ENCODE results near the gene COQ9.

Gene COQ9

DNA sequence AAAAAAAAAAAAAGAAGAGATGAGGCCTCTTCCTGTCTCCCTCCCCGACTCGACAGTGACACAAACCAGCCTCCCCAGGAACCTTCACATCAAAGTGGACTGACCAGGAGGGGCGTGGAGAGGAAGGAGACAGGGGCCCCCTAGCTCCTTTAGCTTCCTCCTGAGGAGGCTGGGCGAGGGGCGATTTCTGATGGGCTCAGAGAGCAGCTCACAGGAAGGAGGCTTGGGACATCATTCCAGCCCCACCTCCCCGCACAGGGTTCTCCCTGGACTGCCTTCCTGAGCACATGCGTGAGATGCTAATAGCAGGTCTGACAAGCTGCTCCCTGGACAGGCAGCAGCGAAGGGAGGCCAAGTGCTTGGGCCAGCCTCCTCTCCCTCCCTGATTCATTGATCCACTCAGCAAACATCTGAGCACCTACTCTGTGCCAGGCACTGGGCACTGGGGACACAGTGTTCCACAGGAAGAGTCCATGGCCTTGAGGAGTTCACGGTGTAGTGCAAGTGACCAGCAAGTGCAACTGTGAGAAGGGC, 53.4 kb downstream of the COQ9 start:
- no peak overlapping the region for H3K4me3 ChIP-seq (ENCODE audit: low read depth, low read length)
- DNase-seq (ENCODE audit: low read depth) = no peak
- TF ChIP-seq, protein P1, sequence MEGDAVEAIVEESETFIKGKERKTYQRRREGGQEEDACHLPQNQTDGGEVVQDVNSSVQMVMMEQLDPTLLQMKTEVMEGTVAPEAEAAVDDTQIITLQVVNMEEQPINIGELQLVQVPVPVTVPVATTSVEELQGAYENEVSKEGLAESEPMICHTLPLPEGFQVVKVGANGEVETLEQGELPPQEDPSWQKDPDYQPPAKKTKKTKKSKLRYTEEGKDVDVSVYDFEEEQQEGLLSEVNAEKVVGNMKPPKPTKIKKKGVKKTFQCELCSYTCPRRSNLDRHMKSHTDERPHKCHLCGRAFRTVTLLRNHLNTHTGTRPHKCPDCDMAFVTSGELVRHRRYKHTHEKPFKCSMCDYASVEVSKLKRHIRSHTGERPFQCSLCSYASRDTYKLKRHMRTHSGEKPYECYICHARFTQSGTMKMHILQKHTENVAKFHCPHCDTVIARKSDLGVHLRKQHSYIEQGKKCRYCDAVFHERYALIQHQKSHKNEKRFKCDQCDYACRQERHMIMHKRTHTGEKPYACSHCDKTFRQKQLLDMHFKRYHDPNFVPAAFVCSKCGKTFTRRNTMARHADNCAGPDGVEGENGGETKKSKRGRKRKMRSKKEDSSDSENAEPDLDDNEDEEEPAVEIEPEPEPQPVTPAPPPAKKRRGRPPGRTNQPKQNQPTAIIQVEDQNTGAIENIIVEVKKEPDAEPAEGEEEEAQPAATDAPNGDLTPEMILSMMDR (IDR thresholded peaks at IDR 0.05; ENCODE audit: insufficient read depth, low read depth, low read length, missing control alignments) = no peak

DNA sequence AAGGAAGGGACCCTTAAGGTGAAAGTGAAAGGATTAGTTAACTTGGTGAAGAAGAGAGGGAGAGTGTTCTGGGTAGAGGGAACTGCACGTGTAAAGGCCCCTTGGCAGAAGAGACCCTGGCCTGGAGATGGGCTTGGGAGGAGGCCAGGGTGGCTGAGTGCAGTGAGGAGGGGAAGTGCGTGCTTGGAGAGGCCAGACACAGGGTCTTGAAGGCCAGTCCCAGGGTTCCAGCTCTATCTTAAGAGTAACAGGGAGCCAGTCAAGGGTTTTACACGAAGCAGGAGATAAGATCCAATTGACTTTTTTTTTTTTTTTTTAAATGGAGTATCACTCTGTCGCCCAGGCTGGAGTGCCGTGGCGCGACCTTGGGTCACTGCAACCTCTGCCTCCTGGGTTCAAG, 54.2 kb downstream of the COQ9 start:
- TF ChIP-seq, protein P1 (IDR thresholded peaks at IDR 0.05; ENCODE audit: insufficient read depth, low read depth, low read length, missing control alignments) = no peak
- no peak for DNase-seq (ENCODE audit: low read depth)
- H3K4me3 ChIP-seq (ENCODE audit: low read depth, low read length) = no peak overlapping the region

DNA sequence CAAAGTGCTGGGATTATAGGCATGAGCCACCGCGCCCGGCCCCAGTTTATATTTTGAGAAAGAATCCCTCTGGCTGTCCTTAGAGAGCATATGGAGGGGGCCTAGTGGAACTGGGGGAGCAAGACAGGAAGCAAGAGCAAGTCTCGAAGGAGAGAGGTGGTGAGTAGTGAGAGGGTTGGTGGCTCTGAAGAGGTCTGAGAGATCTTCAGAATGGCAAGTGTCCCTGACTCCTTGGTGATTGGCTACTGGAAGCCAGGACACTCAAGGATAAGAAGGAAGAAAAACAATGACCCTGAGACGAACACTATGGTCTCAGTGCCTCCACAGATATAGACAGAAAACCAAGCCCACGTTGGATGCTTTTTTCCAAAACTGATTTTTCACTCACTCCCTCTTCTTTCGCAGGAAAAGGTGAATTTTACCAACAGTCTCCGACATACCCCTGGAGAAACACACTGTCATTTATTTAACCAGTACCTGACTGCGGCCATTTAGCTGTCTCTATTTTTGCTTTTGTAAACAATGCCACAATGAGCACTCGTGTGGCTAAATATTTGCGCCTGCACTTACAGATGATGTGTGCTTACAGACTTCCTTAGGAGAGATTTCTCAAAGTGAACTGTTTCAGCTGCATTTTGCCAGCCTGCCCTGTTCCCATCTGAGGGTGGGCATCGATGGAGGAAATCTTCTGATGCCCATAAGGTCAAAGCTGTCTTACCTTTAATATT, 54.9 kb downstream of the COQ9 start:
- TF ChIP-seq, protein P1 (IDR thresholded peaks at IDR 0.05; ENCODE audit: insufficient read depth, low read depth, low read length, missing control alignments) = no peak
- DNase-seq (ENCODE audit: low read depth) = no peak
- no peak overlapping the region for H3K4me3 ChIP-seq (ENCODE audit: low read depth, low read length)

DNA sequence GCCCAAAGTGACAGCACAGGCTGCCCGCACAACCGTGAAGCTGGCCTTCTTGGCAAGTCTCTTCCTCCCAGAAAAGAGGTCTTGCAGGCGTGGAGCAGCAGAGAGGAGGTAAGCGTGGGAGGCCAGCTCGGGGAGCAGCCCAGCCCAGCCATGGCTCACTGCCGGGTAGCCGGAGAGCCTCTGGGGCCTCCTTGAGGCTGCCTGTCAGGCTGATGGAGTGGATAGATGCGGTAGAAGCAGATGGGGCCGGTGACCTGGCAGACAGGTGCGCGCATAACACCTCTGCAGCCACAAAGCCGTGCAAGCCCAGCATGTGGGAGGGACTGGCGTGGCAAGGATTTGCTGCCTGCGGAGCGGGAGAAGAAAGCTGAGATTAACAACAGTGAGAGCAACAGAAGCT, 56.1 kb downstream of the COQ9 start:
- DNase-seq (ENCODE audit: low read depth) = no peak
- TF ChIP-seq, protein P1 (IDR thresholded peaks at IDR 0.05; ENCODE audit: insufficient read depth, low read depth, low read length, missing control alignments) = no peak
- H3K4me3 ChIP-seq (ENCODE audit: low read depth, low read length) = no peak overlapping the region

DNA sequence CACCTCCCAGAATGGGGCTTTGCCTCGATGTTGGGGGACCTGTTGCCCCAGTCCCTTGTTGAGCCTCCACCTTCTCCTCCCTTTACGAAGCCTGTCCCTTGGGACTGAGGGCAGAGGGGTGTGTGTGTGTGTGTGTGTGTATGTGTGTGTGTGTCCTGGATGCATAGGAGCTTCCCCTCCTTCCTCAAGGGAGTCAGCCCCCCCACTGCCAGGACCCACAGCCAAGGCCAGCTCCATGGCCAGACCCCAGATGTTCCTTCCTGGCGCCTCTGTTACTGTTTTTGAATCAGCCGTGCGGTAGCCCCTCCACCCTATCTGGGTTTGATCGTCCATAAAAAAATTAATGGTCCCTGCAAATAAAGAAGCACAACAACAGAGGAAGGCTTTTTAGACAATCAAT, 56.7 kb downstream of the COQ9 start:
- H3K4me3 ChIP-seq (ENCODE audit: low read depth, low read length) = no peak overlapping the region
- DNase-seq (ENCODE audit: low read depth) = no peak
- TF ChIP-seq, protein P1 (IDR thresholded peaks at IDR 0.05; ENCODE audit: insufficient read depth, low read depth, low read length, missing control alignments) = no peak

DNA sequence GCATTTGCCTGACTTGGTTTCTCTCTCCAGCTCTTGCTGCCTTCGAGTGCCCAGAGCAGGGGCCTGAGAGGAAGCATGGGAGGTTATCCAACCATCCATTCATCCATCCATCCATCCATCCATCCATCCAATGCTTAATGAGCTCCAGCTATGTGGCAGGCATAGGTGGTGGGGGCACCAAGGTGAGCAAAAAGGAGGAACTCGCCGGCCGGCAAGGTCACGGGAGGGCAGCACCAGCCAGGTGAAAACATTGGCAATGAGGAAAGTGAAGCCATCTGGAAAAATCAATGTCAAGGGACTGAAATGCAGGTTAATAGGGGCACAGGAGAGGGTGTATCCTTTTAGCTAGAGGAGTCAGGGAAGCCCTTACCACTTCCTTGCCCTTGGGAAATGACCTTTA, 57.2 kb downstream of the COQ9 start:
- no peak for DNase-seq (ENCODE audit: low read depth)
- TF ChIP-seq, protein P1 (IDR thresholded peaks at IDR 0.05; ENCODE audit: insufficient read depth, low read depth, low read length, missing control alignments) = no peak

DNA sequence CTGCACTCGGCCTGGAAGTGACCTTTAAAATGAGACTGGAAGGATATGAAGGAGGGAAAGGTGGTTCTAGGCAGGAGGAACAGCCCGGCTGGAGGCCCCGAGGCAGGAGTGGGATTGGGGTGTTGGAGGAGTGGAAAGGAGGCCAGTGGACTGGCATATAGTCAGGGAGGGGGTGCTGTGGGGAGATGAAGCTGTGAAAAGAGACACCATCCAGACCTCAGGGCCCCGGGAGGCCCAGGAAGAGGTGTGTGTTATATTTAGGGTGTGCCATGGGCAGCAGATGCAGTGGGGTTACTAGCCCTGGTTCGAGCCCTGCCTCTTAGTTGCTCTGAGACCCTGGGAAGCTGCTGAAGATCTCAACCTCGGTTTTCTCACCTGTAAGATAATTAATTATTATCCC, 57.9 kb downstream of the COQ9 start:
- no peak for DNase-seq (ENCODE audit: low read depth)
- TF ChIP-seq, protein P1 (IDR thresholded peaks at IDR 0.05; ENCODE audit: insufficient read depth, low read depth, low read length, missing control alignments) = no peak
- no peak overlapping the region for H3K4me3 ChIP-seq (ENCODE audit: low read depth, low read length)

More for the DNA sequence above, 57.2 kb downstream of the COQ9 start:
- no peak overlapping the region for H3K4me3 ChIP-seq (ENCODE audit: low read depth, low read length)
